ENCODE measurements around the gene SMAD6. TPM values are rescaled to one million over a fixed set of nuclear protein-coding genes. Genes with fewer than 3 reads are reported as not detected.
A peak's percentile ranks its signal among the peaks of the same experiment; 100 is the strongest.

The SMAD6 gene
- total and polyA plus RNA-seq, 2 experiments from 2014 or later: 1.6 to 15.7 TPM

DNA sequence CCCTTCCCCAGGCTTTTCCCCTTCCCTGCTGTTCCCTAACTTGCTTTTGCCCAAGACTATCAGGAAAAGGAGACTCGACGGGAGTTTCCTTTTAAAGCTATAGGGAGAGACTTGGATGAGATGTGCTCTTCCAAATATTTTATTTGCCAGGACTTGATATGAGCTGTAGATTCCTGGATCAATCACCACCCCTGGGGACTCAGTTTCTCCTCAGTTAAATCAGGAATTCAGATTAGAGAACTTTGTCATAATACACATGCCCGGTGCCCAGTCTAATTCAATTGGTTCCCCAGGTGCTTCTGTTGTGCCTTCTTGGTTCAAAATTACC lies 46.6 kb downstream of the SMAD6 start (continued):
- TF ChIP-seq, protein P1, sequence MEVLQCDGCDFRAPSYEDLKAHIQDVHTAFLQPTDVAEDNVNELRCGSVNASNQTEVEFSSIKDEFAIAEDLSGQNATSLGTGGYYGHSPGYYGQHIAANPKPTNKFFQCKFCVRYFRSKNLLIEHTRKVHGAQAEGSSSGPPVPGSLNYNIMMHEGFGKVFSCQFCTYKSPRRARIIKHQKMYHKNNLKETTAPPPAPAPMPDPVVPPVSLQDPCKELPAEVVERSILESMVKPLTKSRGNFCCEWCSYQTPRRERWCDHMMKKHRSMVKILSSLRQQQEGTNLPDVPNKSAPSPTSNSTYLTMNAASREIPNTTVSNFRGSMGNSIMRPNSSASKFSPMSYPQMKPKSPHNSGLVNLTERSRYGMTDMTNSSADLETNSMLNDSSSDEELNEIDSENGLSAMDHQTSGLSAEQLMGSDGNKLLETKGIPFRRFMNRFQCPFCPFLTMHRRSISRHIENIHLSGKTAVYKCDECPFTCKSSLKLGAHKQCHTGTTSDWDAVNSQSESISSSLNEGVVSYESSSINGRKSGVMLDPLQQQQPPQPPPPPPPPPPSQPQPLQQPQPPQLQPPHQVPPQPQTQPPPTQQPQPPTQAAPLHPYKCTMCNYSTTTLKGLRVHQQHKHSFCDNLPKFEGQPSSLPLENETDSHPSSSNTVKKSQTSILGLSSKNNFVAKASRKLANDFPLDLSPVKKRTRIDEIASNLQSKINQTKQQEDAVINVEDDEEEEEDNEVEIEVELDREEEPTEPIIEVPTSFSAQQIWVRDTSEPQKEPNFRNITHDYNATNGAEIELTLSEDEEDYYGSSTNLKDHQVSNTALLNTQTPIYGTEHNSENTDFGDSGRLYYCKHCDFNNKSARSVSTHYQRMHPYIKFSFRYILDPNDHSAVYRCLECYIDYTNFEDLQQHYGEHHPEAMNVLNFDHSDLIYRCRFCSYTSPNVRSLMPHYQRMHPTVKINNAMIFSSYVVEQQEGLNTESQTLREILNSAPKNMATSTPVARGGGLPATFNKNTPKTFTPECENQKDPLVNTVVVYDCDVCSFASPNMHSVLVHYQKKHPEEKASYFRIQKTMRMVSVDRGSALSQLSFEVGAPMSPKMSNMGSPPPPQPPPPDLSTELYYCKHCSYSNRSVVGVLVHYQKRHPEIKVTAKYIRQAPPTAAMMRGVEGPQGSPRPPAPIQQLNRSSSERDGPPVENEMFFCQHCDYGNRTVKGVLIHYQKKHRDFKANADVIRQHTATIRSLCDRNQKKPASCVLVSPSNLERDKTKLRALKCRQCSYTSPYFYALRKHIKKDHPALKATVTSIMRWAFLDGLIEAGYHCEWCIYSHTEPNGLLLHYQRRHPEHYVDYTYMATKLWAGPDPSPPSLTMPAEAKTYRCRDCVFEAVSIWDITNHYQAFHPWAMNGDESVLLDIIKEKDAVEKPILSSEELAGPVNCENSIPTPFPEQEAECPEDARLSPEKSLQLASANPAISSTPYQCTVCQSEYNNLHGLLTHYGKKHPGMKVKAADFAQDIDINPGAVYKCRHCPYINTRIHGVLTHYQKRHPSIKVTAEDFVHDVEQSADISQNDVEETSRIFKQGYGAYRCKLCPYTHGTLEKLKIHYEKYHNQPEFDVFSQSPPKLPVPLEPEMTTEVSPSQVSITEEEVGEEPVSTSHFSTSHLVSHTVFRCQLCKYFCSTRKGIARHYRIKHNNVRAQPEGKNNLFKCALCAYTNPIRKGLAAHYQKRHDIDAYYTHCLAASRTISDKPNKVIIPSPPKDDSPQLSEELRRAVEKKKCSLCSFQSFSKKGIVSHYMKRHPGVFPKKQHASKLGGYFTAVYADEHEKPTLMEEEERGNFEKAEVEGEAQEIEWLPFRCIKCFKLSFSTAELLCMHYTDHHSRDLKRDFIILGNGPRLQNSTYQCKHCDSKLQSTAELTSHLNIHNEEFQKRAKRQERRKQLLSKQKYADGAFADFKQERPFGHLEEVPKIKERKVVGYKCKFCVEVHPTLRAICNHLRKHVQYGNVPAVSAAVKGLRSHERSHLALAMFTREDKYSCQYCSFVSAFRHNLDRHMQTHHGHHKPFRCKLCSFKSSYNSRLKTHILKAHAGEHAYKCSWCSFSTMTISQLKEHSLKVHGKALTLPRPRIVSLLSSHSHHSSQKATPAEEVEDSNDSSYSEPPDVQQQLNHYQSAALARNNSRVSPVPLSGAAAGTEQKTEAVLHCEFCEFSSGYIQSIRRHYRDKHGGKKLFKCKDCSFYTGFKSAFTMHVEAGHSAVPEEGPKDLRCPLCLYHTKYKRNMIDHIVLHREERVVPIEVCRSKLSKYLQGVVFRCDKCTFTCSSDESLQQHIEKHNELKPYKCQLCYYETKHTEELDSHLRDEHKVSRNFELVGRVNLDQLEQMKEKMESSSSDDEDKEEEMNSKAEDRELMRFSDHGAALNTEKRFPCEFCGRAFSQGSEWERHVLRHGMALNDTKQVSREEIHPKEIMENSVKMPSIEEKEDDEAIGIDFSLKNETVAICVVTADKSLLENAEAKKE (CRISPR knock-in tag; IDR thresholded peaks at IDR 0.05): no peak
- TF ChIP-seq NANOG (IDR thresholded peaks at IDR 0.05; ENCODE audit: borderline replicate concordance) (no peak), POLR2AphosphoS5 (IDR thresholded peaks at IDR 0.05; ENCODE audit: low read depth) (no peak), JUNB (IDR thresholded peaks at IDR 0.05; ENCODE audit: unreplicated experiment) (no peak)
- TF ChIP-seq, protein P2, sequence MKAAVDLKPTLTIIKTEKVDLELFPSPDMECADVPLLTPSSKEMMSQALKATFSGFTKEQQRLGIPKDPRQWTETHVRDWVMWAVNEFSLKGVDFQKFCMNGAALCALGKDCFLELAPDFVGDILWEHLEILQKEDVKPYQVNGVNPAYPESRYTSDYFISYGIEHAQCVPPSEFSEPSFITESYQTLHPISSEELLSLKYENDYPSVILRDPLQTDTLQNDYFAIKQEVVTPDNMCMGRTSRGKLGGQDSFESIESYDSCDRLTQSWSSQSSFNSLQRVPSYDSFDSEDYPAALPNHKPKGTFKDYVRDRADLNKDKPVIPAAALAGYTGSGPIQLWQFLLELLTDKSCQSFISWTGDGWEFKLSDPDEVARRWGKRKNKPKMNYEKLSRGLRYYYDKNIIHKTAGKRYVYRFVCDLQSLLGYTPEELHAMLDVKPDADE (IDR thresholded peaks at IDR 0.05): no peak

DNA sequence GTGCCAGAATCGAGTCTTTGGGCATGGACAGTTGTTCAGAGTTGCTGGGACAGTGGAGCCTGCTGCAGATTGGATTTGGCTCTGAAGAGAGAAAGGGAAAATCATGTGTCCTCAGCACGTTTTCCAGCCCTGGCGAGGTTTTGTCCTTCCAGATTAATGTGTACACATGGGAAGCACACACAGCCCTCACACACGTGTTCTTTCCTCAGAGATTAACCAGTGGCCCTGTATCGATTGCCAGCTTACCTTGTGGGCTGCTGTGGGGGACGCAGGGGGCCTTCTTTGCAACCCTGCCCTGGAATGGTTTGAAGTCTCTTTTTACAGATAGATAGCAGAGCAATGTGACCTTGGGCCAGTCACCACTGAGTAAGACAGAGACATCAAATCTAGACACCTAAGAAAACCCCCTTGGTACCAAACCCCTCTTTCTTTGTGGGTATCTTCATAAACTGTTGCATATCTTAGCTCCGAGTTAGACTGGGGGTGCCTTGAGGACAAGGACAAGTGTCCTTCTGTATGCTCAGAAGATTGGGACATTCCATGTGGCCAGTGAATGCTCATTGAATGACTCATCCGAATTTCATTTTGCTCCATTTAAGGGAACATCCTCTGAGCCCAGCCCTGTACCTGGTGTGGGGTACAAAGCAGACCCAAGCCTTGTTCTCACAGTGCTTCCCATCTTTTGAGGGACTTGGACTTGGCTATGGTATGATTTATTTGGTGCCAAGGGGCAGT lies 48.0 kb downstream of the SMAD6 start:
- Histone ChIP-seq H3K36me3 (ENCODE audit: insufficient read depth) (peaks cover 2% of the 10 kb centered on the region; the same call in 1 of the 2 replicates), H3K79me2 (replicated peaks; ENCODE audit: insufficient read depth) (no peaks in the 10 kb centered on the region), H3F3A (replicated peaks; ENCODE audit: low read depth) (peaks cover 7% of the 10 kb centered on the region; the same call in 1 of the 2 replicates), H3K9me2 (ENCODE audit: insufficient read depth) (no peaks in the 10 kb centered on the region), H3K27me3 (ENCODE audit: insufficient read depth) (no peaks in the 10 kb centered on the region), H3K4me1 (ENCODE audit: insufficient read depth) (peaks cover 56% of the 10 kb centered on the region), H2AFZ (no peak overlapping the region), H3K4me3 (no peak overlapping the region), H3K27ac (ENCODE audit: low read depth) (no peak overlapping the region), H3K4me2 (0 out of 2 replicates have a peak overlapping the region, but pooled peaks have one; percentile 64), H4K20me1 (replicated peaks; ENCODE audit: insufficient read depth) (no peaks in the 10 kb centered on the region)
- peaks cover 6% of the 10 kb centered on the region for H3K36me3 Mint-ChIP-seq (ENCODE audit: low read depth)
- DNase-seq (ENCODE audit: low spot score) (peak; percentile 27), ATAC-seq (no peak)
- peaks cover 16% of the 10 kb centered on the region for H3K27me3 Mint-ChIP-seq (ENCODE audit: insufficient read depth, low read depth, poor library complexity)
- peaks cover 62% of the 10 kb centered on the region for H3K4me1 Mint-ChIP-seq
- peaks cover 3% of the 10 kb centered on the region; the same call in 2 of the 3 replicates for H3K9me3 Mint-ChIP-seq
- H3K27ac Mint-ChIP-seq: 0 out of 2 replicates have a peak overlapping the region, but pooled peaks have one; percentile 10
- no peak overlapping the region; the same call in 2 of the 3 replicates for H3K4me3 Mint-ChIP-seq
- TF ChIP-seq EZH2phosphoT487 (IDR thresholded peaks at IDR 0.05; ENCODE audit: unreplicated experiment): no peak
- no peak for TF ChIP-seq EZH2 (IDR thresholded peaks at IDR 0.05; ENCODE audit: low read depth, unreplicated experiment)
- TF ChIP-seq, protein P2 (IDR thresholded peaks at IDR 0.05): no peak
- TF ChIP-seq CREB1 (CRISPR knock-in tag; IDR thresholded peaks at IDR 0.05; ENCODE audit: low read depth): no peak
- TF ChIP-seq POLR2AphosphoS5 (IDR thresholded peaks at IDR 0.05; ENCODE audit: low read depth): no peak
- TF ChIP-seq ZNF331 (CRISPR knock-in tag; IDR thresholded peaks at IDR 0.05; ENCODE audit: low read depth): no peak
- no peak for TF ChIP-seq NANOG (IDR thresholded peaks at IDR 0.05; ENCODE audit: borderline replicate concordance)
- TF ChIP-seq ZNF114 (CRISPR knock-in tag; IDR thresholded peaks at IDR 0.05): no peak
- TF ChIP-seq JUNB (IDR thresholded peaks at IDR 0.05; ENCODE audit: unreplicated experiment): no peak
- no peak for TF ChIP-seq STAT1 (IDR thresholded peaks at IDR 0.05; ENCODE audit: unreplicated experiment)
